ENCODE results near the gene OGFOD3. TPM values are rescaled to one million over a fixed set of nuclear protein-coding genes. Genes with fewer than 3 reads are reported as not detected.
A peak's percentile ranks its signal among the peaks of the same experiment; 100 is the strongest.
"Not testable (repeated sequence)": the region's sequence is repeated elsewhere in the genome, so short reads cannot be mapped to it uniquely, and the experiment has no call there.

Gene OGFOD3
- total RNA-seq, 1 experiment from 2014 or later = 26.6 TPM

- Histone ChIP-seq H3K9me2 (ENCODE audit: insufficient read depth) (no peaks in the 10 kb centered on the region), H3K36me3 (ENCODE audit: low read depth) (no peaks in the 10 kb centered on the region), H3F3A (ENCODE audit: insufficient read depth, low read depth) (no peaks in the 10 kb centered on the region), H4K20me1 (ENCODE audit: insufficient read depth) (peaks cover 9% of the 10 kb centered on the region), H3K27me3 (ENCODE audit: insufficient read depth, low read depth) (no peaks in the 10 kb centered on the region), H2AFZ (no peak overlapping the region), H3K27ac (no peak overlapping the region), H3K9me3 (ENCODE audit: insufficient read depth, low read depth) (no peaks in the 10 kb centered on the region), H3K79me2 (ENCODE audit: low read depth) (0 out of 2 replicates have a peak, but pooled peaks cover 3% of the 10 kb centered on the region), H3K4me2 (no peak overlapping the region), H3K4me1 (replicated peaks; ENCODE audit: insufficient read depth) (peaks cover 8% of the 10 kb centered on the region), H3K4me3 (no peak overlapping the region)
- DNase-seq = peak in 1 of 2 experiments; percentile 27
- CTCF ChIA-PET = no interaction called here
- POLR2A ChIA-PET (ENCODE audit: unreplicated experiment) = no interaction called here
- TF ChIP-seq CTCF (conservative IDR thresholded peaks at IDR 0.05) = peak; percentile 53; the same call in 1 of the 2 replicates
- no peak for TF ChIP-seq EZH2 (IDR thresholded peaks at IDR 0.05; ENCODE audit: low read depth)
- BruUV-seq (replicated peaks) = no TSS peak
- intact Hi-C loops (cut with micrococcal nuclease; ENCODE audit: unreplicated experiment) = loop anchor here (5.0 kb wide), 2 partner anchors 62 to 138 kb away; no protein-coding TSS in a partner anchor
Measured at GRCh38 chr17:82414548-82415281, 3.7 kb downstream of the OGFOD3 start.

DNA sequence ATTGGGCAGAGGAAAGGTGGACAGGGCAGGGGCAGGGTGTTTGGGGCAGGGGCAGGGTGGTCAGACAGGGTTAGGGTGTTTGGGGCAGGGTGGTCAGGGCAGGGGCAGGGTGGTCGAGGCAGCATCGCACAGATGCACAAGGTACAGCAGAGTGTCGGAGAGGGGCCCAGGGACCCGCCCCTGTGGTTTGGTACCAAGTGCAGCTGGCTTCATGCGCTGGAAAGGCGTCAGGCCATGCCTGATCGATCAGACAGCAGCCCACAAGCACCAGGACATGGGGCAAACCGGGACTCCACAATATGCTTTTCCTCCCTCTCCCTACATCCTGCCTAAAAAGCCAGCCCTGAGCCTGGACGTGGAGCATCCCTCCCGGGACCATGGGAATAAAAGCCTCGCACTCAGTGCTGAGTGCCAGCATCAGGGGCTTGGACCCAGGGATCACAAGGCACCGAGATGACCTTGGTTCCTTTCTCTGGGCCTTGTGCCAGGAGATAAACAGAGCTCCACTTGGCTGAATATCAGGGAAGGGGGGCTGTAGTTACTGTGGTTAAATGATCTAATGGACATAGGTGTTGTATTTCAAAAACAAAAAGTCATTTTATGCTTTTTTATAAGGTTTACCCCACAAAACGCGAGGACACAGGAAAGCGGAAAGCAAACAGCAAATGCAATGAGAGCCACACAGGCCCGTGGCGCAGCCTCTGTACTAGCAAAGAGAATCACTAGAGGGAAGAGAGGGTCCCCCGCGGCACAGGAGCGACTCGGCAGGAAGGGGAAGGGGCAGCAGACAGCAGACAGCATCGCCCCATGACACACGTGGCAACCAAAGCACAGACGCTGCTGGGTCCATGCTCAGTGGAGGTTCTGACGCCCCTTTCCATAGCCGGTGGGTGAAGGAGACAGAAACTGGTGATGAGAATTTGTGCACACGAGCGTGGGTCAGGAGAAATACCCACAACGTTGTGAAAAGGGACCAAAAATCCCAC lies 5.6 kb downstream of the OGFOD3 start:
- CTCF ChIA-PET = interaction anchor here (0.6 kb wide), 1 partner anchor 43 kb away, joined by 3 read pairs; no protein-coding TSS in a partner anchor
- no TSS peak for BruUV-seq (replicated peaks)

DNA sequence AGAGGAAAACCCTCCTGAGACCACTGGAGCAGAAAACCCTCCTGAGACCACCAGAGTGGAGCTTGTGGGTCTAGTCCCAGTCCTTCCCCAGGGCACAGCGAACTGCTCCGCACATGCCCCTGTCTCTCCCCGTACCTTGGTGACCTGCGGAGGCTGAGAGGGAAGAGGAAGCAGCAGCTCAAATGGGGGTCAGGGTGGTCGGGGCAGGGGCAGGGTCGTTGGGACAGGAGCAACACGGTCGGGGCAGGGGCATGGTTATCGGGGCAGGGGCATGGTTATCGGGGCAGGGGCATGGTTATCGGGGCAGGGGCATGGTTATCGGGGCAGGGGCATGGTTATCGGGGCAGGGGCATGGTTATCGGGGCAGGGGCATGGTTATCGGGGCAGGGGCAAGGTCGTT lies 6.3 kb downstream of the OGFOD3 start:
- H3K4me1 ChIP-seq (replicated peaks; ENCODE audit: insufficient read depth); H3K4me3 ChIP-seq; POLR2A ChIA-PET (ENCODE audit: unreplicated experiment); H3K9me3 ChIP-seq (ENCODE audit: insufficient read depth, low read depth); H3K36me3 ChIP-seq (ENCODE audit: low read depth); DNase-seq; BruUV-seq (replicated peaks); H3K9me2 ChIP-seq (ENCODE audit: insufficient read depth); H3K27me3 ChIP-seq (ENCODE audit: insufficient read depth, low read depth); H3F3A ChIP-seq (ENCODE audit: insufficient read depth, low read depth); H2AFZ ChIP-seq; H4K20me1 ChIP-seq (ENCODE audit: insufficient read depth); H3K4me2 ChIP-seq; H3K79me2 ChIP-seq (ENCODE audit: low read depth); H3K27ac ChIP-seq: not testable (repeated sequence)
- intact Hi-C loops (cut with micrococcal nuclease; ENCODE audit: unreplicated experiment) = loop anchor here (5.0 kb wide), 1 partner anchor 60 kb away; no protein-coding TSS in a partner anchor
- CTCF ChIA-PET = interaction anchor here (0.7 kb wide), 1 partner anchor 674 kb away, joined by 3 read pairs; no protein-coding TSS in a partner anchor

More for the DNA sequence above, 5.6 kb downstream of the OGFOD3 start:
- H2AFZ ChIP-seq = no peak overlapping the region
- H3K36me3 ChIP-seq (ENCODE audit: low read depth) = no peaks in the 10 kb centered on the region
- H3K9me3 ChIP-seq (ENCODE audit: insufficient read depth, low read depth) = no peaks in the 10 kb centered on the region
- peaks cover 9% of the 10 kb centered on the region for H4K20me1 ChIP-seq (ENCODE audit: insufficient read depth)
- no peak overlapping the region for H3K4me2 ChIP-seq
- no peak for DNase-seq
- no peaks in the 10 kb centered on the region for H3K4me1 ChIP-seq (replicated peaks; ENCODE audit: insufficient read depth)
- no peaks in the 10 kb centered on the region for H3K9me2 ChIP-seq (ENCODE audit: insufficient read depth)
- H3K27ac ChIP-seq = no peak overlapping the region
- H3K4me3 ChIP-seq = no peak overlapping the region
- H3K27me3 ChIP-seq (ENCODE audit: insufficient read depth, low read depth) = no peaks in the 10 kb centered on the region
- intact Hi-C loops (cut with micrococcal nuclease; ENCODE audit: unreplicated experiment) = loop anchor here (5.0 kb wide), 1 partner anchor 61 kb away; no protein-coding TSS in a partner anchor
- POLR2A ChIA-PET (ENCODE audit: unreplicated experiment) = no interaction called here
- TF ChIP-seq CTCF (conservative IDR thresholded peaks at IDR 0.05) (no peak), EZH2 (IDR thresholded peaks at IDR 0.05; ENCODE audit: low read depth) (no peak)
- no peaks in the 10 kb centered on the region for H3F3A ChIP-seq (ENCODE audit: insufficient read depth, low read depth)
- 0 out of 2 replicates have a peak, but pooled peaks cover 3% of the 10 kb centered on the region for H3K79me2 ChIP-seq (ENCODE audit: low read depth)

All from PC-9 (cell line).